Superior temporal gyrus (tissue), 1 donor: Measurements from ENCODE around the gene AOAH.
A peak's percentile ranks its signal among the peaks of the same experiment; 100 is the strongest.

Experiments
- DNase-seq: peaks from one replicate; pipeline ENCODE4 v3.0.0-alpha.2; 2016; ENCODE audit errors: extremely low spot score

Gene AOAH

GRCh38 chr7:36547416-36547815, 176.9 kb downstream of the AOAH start:
- DNase-seq = no peak

GRCh38 chr7:36546331-36546730, 178.0 kb downstream of the AOAH start:
- DNase-seq = no peak

GRCh38 chr7:36545291-36545690, 179.0 kb downstream of the AOAH start:
- no peak for DNase-seq

GRCh38 chr7:36538126-36538525, 186.2 kb downstream of the AOAH start:
- DNase-seq = no peak

GRCh38 chr7:36535866-36536664, 188.2 kb downstream of the AOAH start:
- no peak for DNase-seq

- no peak for DNase-seq
These were observed 190.6 kb downstream of the AOAH start for GRCh38 chr7:36533717-36534116.

GRCh38 chr7:36532981-36533499, 191.3 kb downstream of the AOAH start:
- no peak for DNase-seq

- DNase-seq = no peak
These were observed 192.3 kb downstream of the AOAH start for GRCh38 chr7:36531951-36532350.

GRCh38 chr7:36530456-36530855, 193.8 kb downstream of the AOAH start:
- DNase-seq = peak; percentile 28

- no peak for DNase-seq
These were observed 196.8 kb downstream of the AOAH start for GRCh38 chr7:36527549-36527913.

- DNase-seq = no peak
These were observed 197.3 kb downstream of the AOAH start for GRCh38 chr7:36526863-36527548.

- DNase-seq = no peak
These were observed 200.8 kb downstream of the AOAH start for GRCh38 chr7:36523371-36524101.

- no peak for DNase-seq
These were observed 201.8 kb downstream of the AOAH start for GRCh38 chr7:36522453-36523007.

GRCh38 chr7:36521911-36522310, 202.4 kb downstream of the AOAH start:
- no peak for DNase-seq

- DNase-seq = no peak
These were observed 203.2 kb downstream of the AOAH start for GRCh38 chr7:36521133-36521532.

GRCh38 chr7:36515847-36516246, 208.4 kb downstream of the AOAH start:
- DNase-seq = no peak

GRCh38 chr7:36514289-36515243, 209.7 kb downstream of the AOAH start:
- peak; percentile 85 for DNase-seq

GRCh38 chr7:36513393-36513792, 210.9 kb downstream of the AOAH start:
- no peak for DNase-seq

- DNase-seq = no peak
These were observed 211.7 kb downstream of the AOAH start for GRCh38 chr7:36512616-36513015.

- no peak for DNase-seq
These were observed 214.3 kb downstream of the AOAH start for GRCh38 chr7:36509962-36510361.
